K562 (cell line): ENCODE data around the gene PLEKHG1. TPM values are rescaled to one million over a fixed set of nuclear protein-coding genes. Genes with fewer than 3 reads are reported as not detected.
A peak's percentile ranks its signal among the peaks of the same experiment; 100 is the strongest.

Experiments
- ATAC-seq: fragments of 200-7000 bp; cut with Tn5 transposase; 3 replicates; pipeline ENCODE4 v1.9.1; 2020; ENCODE audit warnings: moderate library complexity
- BruUV-seq: library from RNA; stranded (reverse); fragments of 400-500 nt; replicated peaks from 2 replicates; lab custom pipeline; 2021; lab: Mats Ljungman, UMichigan
- CTCF ChIA-PET: fragments of 300-600 bp; formaldehyde crosslinking; extraction: SDS; loops from one replicate; lab custom pipeline; 2021; ENCODE audit warnings: low intra/inter-chr PET ratio; lab: Yijun Ruan, JAX
- POLR2A ChIA-PET: fragments of 300-600, 350-650 bp; sonication (Branson Sonifier 250); formaldehyde crosslinking; extraction: SDS; loops from one replicate; lab custom pipeline; 2021; ENCODE audit warnings: antibody characterized with exemption, inconsistent platforms; lab: Yijun Ruan, JAX
- DNase-seq, 4 experiments: peaks; one replicate each; pipeline versions ENCODE4 v3.0.0 to v3.0.0-alpha.2; 2011 to 2018; ENCODE audit warnings: low spot score in 3 of 4, mixed read lengths in 3 of 4; ENCODE audit errors: extremely low read depth in 1 of 4
- FAIRE-seq: peaks from 2 replicates; lab custom pipeline; 2011; peaks lifted over from hg19 to GRCh38; lab: Jason Lieb, UNC
- H2AFZ ChIP-seq: 2 replicates; pipeline ENCODE4 v1.6.0; 2011; ENCODE audit warnings: low read depth, low read length, control low read depth, inconsistent platforms
- H3K27ac ChIP-seq: fragments of 200-600 bp; 3 replicates; pipeline ENCODE4 v1.8.0; 2011; ENCODE audit warnings: low read depth, mild to moderate bottlenecking, control low read depth, inconsistent platforms, low read length, moderate library complexity, mixed read lengths; ENCODE audit errors: extremely low read depth
- H3K27me3 ChIP-seq, 2 experiments: fragments of 300-600 bp in 1 of 2; 2 replicates in 1 of 2; 3 replicates in 1 of 2; pipeline versions ENCODE4 v1.6.0 to v1.8.0; 2011; ENCODE audit warnings: inconsistent platforms in 2 of 2, low read length in 2 of 2, mild to moderate bottlenecking in 1 of 2, mixed read lengths in 1 of 2, moderate library complexity in 1 of 2; ENCODE audit not compliant: control insufficient read depth in 2 of 2, insufficient read depth in 2 of 2
- H3K36me3 ChIP-seq: fragments of 300-600 bp; 3 replicates; pipeline ENCODE4 v1.8.0; 2011; ENCODE audit warnings: mild to moderate bottlenecking, low read length, inconsistent platforms; ENCODE audit not compliant: control insufficient read depth, insufficient read depth
- H3K4me1 ChIP-seq, 2 experiments: fragments of 200-600 bp in 1 of 2; replicated peaks in 1 of 2; 2 replicates in 1 of 2; 3 replicates in 1 of 2; pipeline versions ENCODE4 v1.5.1 to v1.8.0; 2011; ENCODE audit warnings: inconsistent platforms in 2 of 2, low read length in 2 of 2, mild to moderate bottlenecking in 1 of 2, mixed read lengths in 1 of 2, moderate library complexity in 1 of 2; ENCODE audit not compliant: control insufficient read depth in 2 of 2, insufficient read depth in 2 of 2
- H3K4me2 ChIP-seq: 2 replicates; pipeline ENCODE4 v1.6.1; 2011; ENCODE audit warnings: low read length, control low read depth, inconsistent platforms, mixed read lengths; ENCODE audit not compliant: insufficient read depth
- H3K4me3 ChIP-seq: fragments of 200-600 bp; sonication (generic), shearing (Covaris generic); 2 replicates; pipeline ENCODE4 v1.5.1; 2016; ENCODE audit warnings: control low read depth, inconsistent platforms
- H3K79me2 ChIP-seq: fragments of 200-600 bp; 3 replicates; pipeline ENCODE4 v1.8.0; 2011; ENCODE audit warnings: low read length, inconsistent platforms; ENCODE audit not compliant: control insufficient read depth, insufficient read depth
- H3K9ac ChIP-seq, 2 experiments: 2 replicates each; pipeline versions ENCODE4 v1.6.0 to v1.6.1; 2011; ENCODE audit warnings: low read depth in 2 of 2, low read length in 2 of 2, control low read depth in 1 of 2, inconsistent platforms in 1 of 2, mild to moderate bottlenecking in 1 of 2, mixed read lengths in 1 of 2; ENCODE audit not compliant: insufficient read depth in 1 of 2
- H3K9me1 ChIP-seq: one replicate; pipeline ENCODE4 v1.6.0; 2011; ENCODE audit warnings: inconsistent platforms, mild to moderate bottlenecking, low read length, moderate library complexity; ENCODE audit not compliant: control insufficient read depth, insufficient read depth
- H3K9me3 ChIP-seq: replicated peaks from 2 replicates; pipeline ENCODE4 v1.5.1; 2011; ENCODE audit warnings: low read depth, low read length, inconsistent platforms; ENCODE audit not compliant: control insufficient read depth, insufficient read depth
- H4K20me1 ChIP-seq: replicated peaks from 2 replicates; pipeline ENCODE4 v1.6.1; 2011; ENCODE audit warnings: low read length, inconsistent platforms, mixed read lengths; ENCODE audit not compliant: control insufficient read depth, insufficient read depth
- CBX2 ChIP-seq: fragments of 200-600 bp; sonication (generic); IDR thresholded peaks from one replicate; pipeline ENCODE4 v1.6.1; 2012; ENCODE audit warnings: mild to moderate bottlenecking, low read length, inconsistent platforms; ENCODE audit not compliant: insufficient read depth, poor library complexity, severe bottlenecking
- CBX8 ChIP-seq: fragments of 200-600 bp; sonication (generic); IDR thresholded peaks from 2 replicates; pipeline ENCODE4 v1.6.1; 2012; ENCODE audit warnings: borderline replicate concordance, mixed run types, low read depth, mild to moderate bottlenecking, moderate library complexity, mixed read lengths, low read length, control low read depth, inconsistent platforms; ENCODE audit not compliant: poor library complexity, severe bottlenecking; ENCODE audit errors: extremely low read depth
- SNIP1 ChIP-seq: fragments of 450-650 bp; IDR thresholded peaks from 2 replicates; pipeline ENCODE4 v1.7.1; 2017; ENCODE audit warnings: low read depth, mild to moderate bottlenecking
- WGBS: fragments of 100-300 bp; shearing (Covaris generic); methylation state at CpG from one replicate; pipeline ENCODE4 v1.1.6; 2016; ENCODE audit warnings: low coverage, mixed read lengths; ENCODE audit not compliant: insufficient coverage; ENCODE audit errors: missing lambda C conversion rate; 5-methylcytosine and 5-hydroxymethylcytosine counted together
- in situ Hi-C: fragments of 300-500 bp; cut with MboI; formaldehyde crosslinking; loops from 4 replicates; pipeline ENCODE4 v1.15.0; 2018; ENCODE audit warnings: inconsistent platforms, mixed read lengths
- intact Hi-C: fragments of 100-400 bp; cut with micrococcal nuclease; formaldehyde crosslinking; loops from 2 replicates; pipeline ENCODE4 v1.14.2; 2022
- polyA plus RNA-seq, 8 experiments: library from polyadenylated mRNA; depleted of rRNA in 4 of 8; stranded (reverse) in 5 of 8; unstranded in 3 of 8; fragments of >200 nt; fragmentation: Nextera tagmentation in 2 of 8; fragmentation: Illumina TruSeq in 1 of 8; extraction: Ambion mirVana in 2 of 8; extraction: Trizol in 1 of 8; gene quantifications; 2 replicates each; pipeline versions ENCODE4 v1.2.1 to v1.2.3, GENCODE V29; 2011 to 2014; ENCODE audit warnings: inconsistent platforms in 1 of 8, missing spikeins in 1 of 8
- total RNA-seq, 7 experiments: library from RNA; depleted of rRNA in 6 of 7; stranded (reverse); fragments of >200 nt in 6 of 7; fragmentation: Illumina TruSeq in 2 of 7; extraction: Trizol in 2 of 7; gene quantifications; 2 replicates each; pipeline versions ENCODE4 v1.2.1 to v1.2.3, GENCODE V29; 2011 to 2021; ENCODE audit warnings: low replicate concordance in 1 of 7

The PLEKHG1 gene
- total and polyA plus RNA-seq, 9 of the 15 experiments (the other 6 are each of a cell fraction or from before 2014, with no cell fraction given) = 0.03 to 0.16 (median 0.03) TPM; not detected in 6

DNA sequence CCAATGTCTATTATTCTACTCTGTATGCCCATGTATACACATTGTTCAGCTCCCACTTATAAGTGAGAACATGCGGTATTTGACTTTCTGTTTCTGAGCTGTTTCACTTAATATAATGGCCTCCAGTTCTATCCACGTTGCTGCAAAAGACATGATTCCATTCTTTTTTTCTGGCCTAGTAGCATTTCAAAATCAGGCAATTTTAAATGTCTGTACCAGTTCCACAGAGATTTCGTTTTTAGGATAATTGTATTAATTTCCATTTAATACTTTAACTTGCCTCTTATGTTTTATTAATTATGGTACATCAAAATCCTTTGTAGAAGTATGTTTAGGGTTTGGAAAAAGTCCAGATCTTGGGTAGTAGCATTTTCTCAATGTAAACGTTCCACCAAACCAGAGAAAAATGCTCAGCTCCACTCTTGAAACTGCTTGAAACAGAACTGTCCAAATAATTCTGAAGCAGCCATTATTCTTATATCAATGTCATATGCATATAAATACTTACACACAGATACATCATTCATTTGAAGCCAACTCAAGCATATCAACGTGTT lies 42.6 kb upstream of the PLEKHG1 start:
- DNase-seq = no peak
- no peak overlapping the region for H3K4me2 ChIP-seq
- TF ChIP-seq CBX8 = peak; percentile 97
- peak; percentile 52 for TF ChIP-seq CBX2
- no peak for TF ChIP-seq SNIP1
- TF ChIP-seq, all 486 proteins: peak for 2
- peaks cover 0 to 3% of the 10 kb centered on the region in 2 experiments; a peak in 2 of 5 replicates for H3K4me1 ChIP-seq
- no peaks in the 10 kb centered on the region for H3K9me1 ChIP-seq
- FAIRE-seq = no peak
- in situ Hi-C loops = no loop called here
- WGBS = 3% methylated on average over 5 of the region's 5 CpGs
- H2AFZ ChIP-seq = no peak overlapping the region; the same call in 1 of the 2 replicates
- no peak overlapping the region for H3K4me3 ChIP-seq
- CTCF ChIA-PET = no interaction called here
- H3K9ac ChIP-seq = no peak overlapping the region
- H3K36me3 ChIP-seq = no peaks in the 10 kb centered on the region
- POLR2A ChIA-PET = no interaction called here
- no peaks in the 10 kb centered on the region for H3K79me2 ChIP-seq
- BruUV-seq = no TSS peak
- H3K27ac ChIP-seq = no peak overlapping the region
- intact Hi-C loops = no loop called here
- H4K20me1 ChIP-seq = no peaks in the 10 kb centered on the region
- no peaks in the 10 kb centered on the region; a peak in 1 of 5 replicates for H3K27me3 ChIP-seq
- H3K9me3 ChIP-seq = no peaks in the 10 kb centered on the region
- ATAC-seq = no peak
